OCI-LY3 (cell line): Measurements from ENCODE around the gene AKT3.

Source experiments
- EZH2phosphoT487 ChIP-seq: fragments of 200-600 bp; shearing (Covaris generic); IDR thresholded peaks from 2 replicates; pipeline ENCODE4 v1.6.1; 2018; ENCODE audit warnings: antibody characterized with exemption, mixed run types, low read depth
- TF ChIP-seq, protein P1 (sequence below): fragments of 200-600, 300-600 bp; sonication (generic); IDR thresholded peaks from 2 replicates; pipeline ENCODE4 v1.5.1; 2014; ENCODE audit warnings: antibody characterized with exemption, low read length, low read depth

DNA sequence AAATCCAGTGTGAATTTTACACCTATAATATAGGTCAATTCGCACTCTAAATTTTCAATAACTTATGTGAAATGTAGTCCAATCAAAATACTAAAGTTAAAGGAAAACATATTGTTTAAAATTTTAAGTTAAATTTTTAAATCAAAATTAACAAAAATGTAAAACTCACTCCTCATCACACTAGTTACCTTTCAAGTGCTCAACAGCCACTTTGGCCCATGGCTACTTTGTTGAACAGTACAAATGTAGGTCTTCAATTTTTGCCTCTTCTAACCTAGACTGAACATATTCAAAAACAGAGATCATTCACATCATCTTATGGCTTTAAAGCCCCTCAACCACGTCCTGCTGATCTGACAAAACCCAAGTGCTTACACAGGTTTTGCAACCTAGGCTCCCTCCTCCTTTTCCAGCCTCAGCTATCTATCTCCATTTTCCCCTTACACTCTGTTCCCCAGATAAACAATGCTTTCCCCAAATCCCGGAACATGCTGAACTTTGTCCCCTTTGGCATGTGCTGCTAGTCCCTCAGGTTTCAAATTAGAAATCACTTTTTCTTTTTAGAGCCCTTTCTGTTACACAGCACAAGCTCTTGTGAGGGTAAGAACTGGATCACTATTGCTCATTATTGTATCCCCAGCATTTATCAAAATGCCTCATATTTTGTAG is 110.6 kb downstream of the AKT3 start:
- TF ChIP-seq, protein P1, sequence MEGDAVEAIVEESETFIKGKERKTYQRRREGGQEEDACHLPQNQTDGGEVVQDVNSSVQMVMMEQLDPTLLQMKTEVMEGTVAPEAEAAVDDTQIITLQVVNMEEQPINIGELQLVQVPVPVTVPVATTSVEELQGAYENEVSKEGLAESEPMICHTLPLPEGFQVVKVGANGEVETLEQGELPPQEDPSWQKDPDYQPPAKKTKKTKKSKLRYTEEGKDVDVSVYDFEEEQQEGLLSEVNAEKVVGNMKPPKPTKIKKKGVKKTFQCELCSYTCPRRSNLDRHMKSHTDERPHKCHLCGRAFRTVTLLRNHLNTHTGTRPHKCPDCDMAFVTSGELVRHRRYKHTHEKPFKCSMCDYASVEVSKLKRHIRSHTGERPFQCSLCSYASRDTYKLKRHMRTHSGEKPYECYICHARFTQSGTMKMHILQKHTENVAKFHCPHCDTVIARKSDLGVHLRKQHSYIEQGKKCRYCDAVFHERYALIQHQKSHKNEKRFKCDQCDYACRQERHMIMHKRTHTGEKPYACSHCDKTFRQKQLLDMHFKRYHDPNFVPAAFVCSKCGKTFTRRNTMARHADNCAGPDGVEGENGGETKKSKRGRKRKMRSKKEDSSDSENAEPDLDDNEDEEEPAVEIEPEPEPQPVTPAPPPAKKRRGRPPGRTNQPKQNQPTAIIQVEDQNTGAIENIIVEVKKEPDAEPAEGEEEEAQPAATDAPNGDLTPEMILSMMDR, result no peak
- no peak for TF ChIP-seq EZH2phosphoT487
